Body of pancreas (tissue), 4 donors: ENCODE results near the gene MICAL2.

Experiments
- POLR2A ChIP-seq, 3 donors: fragments of 450-650 bp; IDR thresholded peaks; one replicate each; pipeline ENCODE4 v1.6.1; 2016; ENCODE audit warnings: antibody characterized with exemption in 3 of 3, mild to moderate bottlenecking in 2 of 3
- TF ChIP-seq, protein P1 (sequence below), 7 experiments: fragments of 450-650 bp in 4 of 7; fragments of 200-600 bp in 3 of 7; sonication (generic) in 3 of 7; IDR thresholded peaks; one replicate each; pipeline ENCODE4 v1.5.1; 2016 to 2019; ENCODE audit warnings: antibody characterized with exemption in 7 of 7

DNA sequence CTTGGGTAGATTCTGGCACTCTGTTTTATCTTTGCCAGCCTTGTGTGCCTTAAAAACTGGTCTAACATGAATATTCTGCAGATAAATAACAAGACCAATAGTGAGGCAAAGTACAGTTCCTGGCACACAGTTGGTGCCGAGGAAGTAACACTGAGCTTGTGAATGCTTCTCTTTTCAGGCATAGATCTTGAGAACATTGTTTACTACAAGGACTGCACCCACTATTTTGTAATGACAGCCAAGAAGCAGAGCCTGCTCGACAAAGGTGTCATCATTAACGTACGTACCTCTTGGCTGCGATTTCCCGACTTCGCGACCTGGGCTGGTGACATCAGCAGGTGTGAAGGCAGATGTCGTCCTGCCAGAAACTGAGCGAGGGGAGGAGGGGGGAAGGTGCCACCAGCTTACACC is 105.7 kb downstream of the MICAL2 start:
- peak in 1 of 3 donors; percentile 21 for TF ChIP-seq POLR2A (IDR thresholded peaks at IDR 0.05)
- TF ChIP-seq, protein P1, sequence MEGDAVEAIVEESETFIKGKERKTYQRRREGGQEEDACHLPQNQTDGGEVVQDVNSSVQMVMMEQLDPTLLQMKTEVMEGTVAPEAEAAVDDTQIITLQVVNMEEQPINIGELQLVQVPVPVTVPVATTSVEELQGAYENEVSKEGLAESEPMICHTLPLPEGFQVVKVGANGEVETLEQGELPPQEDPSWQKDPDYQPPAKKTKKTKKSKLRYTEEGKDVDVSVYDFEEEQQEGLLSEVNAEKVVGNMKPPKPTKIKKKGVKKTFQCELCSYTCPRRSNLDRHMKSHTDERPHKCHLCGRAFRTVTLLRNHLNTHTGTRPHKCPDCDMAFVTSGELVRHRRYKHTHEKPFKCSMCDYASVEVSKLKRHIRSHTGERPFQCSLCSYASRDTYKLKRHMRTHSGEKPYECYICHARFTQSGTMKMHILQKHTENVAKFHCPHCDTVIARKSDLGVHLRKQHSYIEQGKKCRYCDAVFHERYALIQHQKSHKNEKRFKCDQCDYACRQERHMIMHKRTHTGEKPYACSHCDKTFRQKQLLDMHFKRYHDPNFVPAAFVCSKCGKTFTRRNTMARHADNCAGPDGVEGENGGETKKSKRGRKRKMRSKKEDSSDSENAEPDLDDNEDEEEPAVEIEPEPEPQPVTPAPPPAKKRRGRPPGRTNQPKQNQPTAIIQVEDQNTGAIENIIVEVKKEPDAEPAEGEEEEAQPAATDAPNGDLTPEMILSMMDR (IDR thresholded peaks at IDR 0.05), result no peak
